Mucosa of descending colon (tissue), 3 donors: ENCODE results near the gene USP34. TPM values are rescaled to one million over a fixed set of nuclear protein-coding genes. Genes with fewer than 3 reads are reported as not detected.

ENCODE experiments used
- ATAC-seq: fragments of 200-7000 bp; cut with Tn5 transposase; one replicate; pipeline ENCODE4 v1.9.1; 2020; ENCODE audit warnings: mild to moderate bottlenecking, moderate library complexity
- DNase-seq, 3 donors: peaks; one replicate each; pipeline ENCODE4 v3.0.0-alpha.2; 2020
- H3K36me3 ChIP-seq: fragments of 200-600 bp; one replicate; pipeline ENCODE4 v1.8.0; 2021; ENCODE audit warnings: low read depth, mild to moderate bottlenecking
- H3K4me1 ChIP-seq: fragments of 200-600 bp; one replicate; pipeline ENCODE4 v1.8.0; 2021; ENCODE audit warnings: low read depth, mild to moderate bottlenecking
- H3K4me3 ChIP-seq: fragments of 200-600 bp; one replicate; pipeline ENCODE4 v1.8.0; 2021; ENCODE audit warnings: mild to moderate bottlenecking
- H3K9me3 ChIP-seq: fragments of 200-600 bp; one replicate; pipeline ENCODE4 v1.8.0; 2021; ENCODE audit warnings: mild to moderate bottlenecking
- intact Hi-C, 2 donors: fragments of 100-400 bp; cut with DNase I in 1 of 2; cut with micrococcal nuclease in 1 of 2; formaldehyde crosslinking; loops; one replicate each; pipeline versions ENCODE4 v1.11.0 to v1.11.1; 2022; cut with DNase I, micrococcal nuclease
- total RNA-seq, 3 donors: library from RNA; stranded (reverse); fragmentation: NEBNext Ultra II Directional in 2 of 3; extraction: Animal tissue kit (Norgen Biotek cat#: 25700) in 2 of 3; gene quantifications; one replicate each; pipeline versions ENCODE4 v1.2.1 to v1.2.4, GENCODE V29; 2021 to 2023
- TF ChIP-seq, protein P1 (sequence below): fragments of 200-600 bp; IDR thresholded peaks from one replicate; pipeline ENCODE4 v1.8.0; 2022; ENCODE audit warnings: antibody characterized with exemption, mild to moderate bottlenecking
- donor health status: DM: no; HTN: no; CAD: no; lungs with moderate emphysema.
- donor health status: DM: no; HTN: no; CAD: no.
- donor health status: DM: no; HTN: yes; CAD: no.

The USP34 gene
- total RNA-seq, 3 donors from 2014 or later = 67.9 to 132 (median 88.4) TPM

DNA sequence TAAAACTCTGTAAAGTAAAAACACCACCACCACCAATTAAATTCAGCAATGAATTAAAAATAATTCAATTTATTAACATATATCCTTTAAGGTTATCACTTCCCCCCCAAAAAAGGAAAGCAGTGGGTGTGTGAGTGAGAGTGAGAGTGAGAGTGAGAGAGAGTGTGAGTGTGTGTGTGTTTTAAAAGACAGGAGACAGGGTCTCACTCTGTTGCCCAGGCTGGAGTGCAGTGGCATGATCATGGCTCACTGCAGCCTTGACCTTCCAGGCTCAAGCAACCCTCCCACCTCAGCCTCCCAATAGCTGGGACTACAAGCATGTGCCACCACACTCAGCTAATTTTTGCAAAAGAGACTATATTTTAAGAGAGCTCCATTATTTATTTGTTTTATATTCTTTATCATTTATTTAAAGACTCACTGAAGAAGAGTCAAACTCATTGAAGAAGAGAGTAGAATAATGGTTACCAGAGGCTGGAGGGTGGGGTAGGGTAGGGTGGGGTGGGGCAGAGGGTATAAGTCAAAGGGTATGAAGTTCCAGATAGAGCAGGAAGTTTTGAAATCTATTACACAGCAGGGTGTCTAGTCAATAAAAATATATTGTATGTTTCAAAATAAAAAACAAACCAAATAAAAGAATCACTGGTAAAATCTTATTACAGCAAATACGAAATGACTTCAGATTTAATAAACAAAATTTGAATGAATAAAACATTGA lies 187.3 kb downstream of the USP34 start:
- no peak overlapping the region for H3K4me3 ChIP-seq
- TF ChIP-seq, protein P1, sequence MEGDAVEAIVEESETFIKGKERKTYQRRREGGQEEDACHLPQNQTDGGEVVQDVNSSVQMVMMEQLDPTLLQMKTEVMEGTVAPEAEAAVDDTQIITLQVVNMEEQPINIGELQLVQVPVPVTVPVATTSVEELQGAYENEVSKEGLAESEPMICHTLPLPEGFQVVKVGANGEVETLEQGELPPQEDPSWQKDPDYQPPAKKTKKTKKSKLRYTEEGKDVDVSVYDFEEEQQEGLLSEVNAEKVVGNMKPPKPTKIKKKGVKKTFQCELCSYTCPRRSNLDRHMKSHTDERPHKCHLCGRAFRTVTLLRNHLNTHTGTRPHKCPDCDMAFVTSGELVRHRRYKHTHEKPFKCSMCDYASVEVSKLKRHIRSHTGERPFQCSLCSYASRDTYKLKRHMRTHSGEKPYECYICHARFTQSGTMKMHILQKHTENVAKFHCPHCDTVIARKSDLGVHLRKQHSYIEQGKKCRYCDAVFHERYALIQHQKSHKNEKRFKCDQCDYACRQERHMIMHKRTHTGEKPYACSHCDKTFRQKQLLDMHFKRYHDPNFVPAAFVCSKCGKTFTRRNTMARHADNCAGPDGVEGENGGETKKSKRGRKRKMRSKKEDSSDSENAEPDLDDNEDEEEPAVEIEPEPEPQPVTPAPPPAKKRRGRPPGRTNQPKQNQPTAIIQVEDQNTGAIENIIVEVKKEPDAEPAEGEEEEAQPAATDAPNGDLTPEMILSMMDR = no peak
- no peak for DNase-seq
- peak; percentile 62 for ATAC-seq
- no peaks in the 10 kb centered on the region for H3K36me3 ChIP-seq
- intact Hi-C loops = no loop called here
- no peaks in the 10 kb centered on the region for H3K9me3 ChIP-seq
- peaks cover 2% of the 10 kb centered on the region for H3K4me1 ChIP-seq

DNA sequence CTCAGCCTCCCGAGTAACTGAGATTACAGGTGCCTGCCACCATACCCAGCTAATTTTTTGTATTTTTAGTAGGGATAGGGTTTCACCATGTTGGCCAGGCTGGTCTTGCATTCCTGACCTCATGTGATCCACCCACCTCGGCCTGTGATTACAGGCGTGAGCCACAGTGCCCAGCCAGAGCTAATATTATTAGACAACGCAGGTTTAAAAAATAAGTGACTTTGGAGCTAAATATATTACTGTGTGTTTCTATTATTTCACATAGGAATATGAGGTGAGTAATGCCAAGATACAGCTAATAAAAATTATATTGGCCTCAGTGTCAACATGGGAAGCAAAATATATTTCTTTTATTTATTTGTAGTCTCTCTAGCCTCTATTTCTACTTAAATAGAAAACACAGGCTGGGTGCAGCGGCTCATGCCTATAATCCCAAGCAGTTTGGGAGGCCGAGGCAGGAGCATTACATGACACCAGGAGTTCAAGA lies 188.7 kb downstream of the USP34 start:
- TF ChIP-seq, protein P1 = no peak
- H3K9me3 ChIP-seq = no peaks in the 10 kb centered on the region
- DNase-seq (no peak), ATAC-seq (no peak)
- no peak overlapping the region for H3K4me3 ChIP-seq
- intact Hi-C loops = no loop called here
- no peaks in the 10 kb centered on the region for H3K4me1 ChIP-seq
- no peaks in the 10 kb centered on the region for H3K36me3 ChIP-seq

DNA sequence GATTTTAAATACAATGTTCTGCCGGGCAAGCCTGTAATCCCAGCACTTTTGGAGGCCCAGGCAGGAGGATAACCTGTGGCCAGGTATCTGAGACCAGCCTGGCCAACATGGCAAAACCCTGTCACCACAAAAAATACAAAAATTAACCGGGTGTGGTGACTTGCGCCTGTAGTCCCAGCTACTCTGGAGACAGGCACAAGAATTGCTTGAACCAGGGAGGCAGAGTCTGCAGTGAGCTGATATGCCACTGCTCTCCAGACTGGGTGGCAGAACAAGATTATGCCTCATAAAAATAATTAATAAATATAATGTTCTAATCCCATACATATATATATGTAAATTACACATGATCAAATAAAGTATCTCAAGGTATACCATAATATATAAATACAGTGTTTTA lies 189.6 kb downstream of the USP34 start:
- DNase-seq = no peak
- ATAC-seq = no peak
- intact Hi-C loops = no loop called here
- H3K36me3 ChIP-seq = no peaks in the 10 kb centered on the region
- H3K4me1 ChIP-seq = no peaks in the 10 kb centered on the region
- no peaks in the 10 kb centered on the region for H3K9me3 ChIP-seq
- TF ChIP-seq, protein P1 = no peak
- H3K4me3 ChIP-seq = no peak overlapping the region

DNA sequence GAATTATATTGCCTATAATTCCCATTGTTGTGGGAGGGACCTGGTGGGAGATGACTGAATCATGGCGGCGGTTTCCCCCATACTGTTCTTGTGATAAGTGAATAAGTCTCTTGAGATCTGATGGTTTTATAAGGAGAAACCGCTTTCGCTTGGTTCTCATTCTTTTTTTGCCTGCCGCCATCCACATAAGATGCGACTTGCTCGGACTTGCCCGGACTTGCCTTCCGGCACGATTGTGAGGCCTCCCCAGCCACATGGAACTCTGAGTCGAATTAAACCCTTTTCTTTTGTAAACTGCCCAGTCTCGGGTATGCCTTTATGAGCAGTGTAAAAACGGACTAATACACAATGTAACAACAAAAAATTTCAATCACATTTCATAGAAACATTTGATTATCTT lies 193.1 kb downstream of the USP34 start:
- Histone ChIP-seq H3K9me3 (no peaks in the 10 kb centered on the region), H3K4me1 (no peaks in the 10 kb centered on the region), H3K4me3 (no peak overlapping the region), H3K36me3 (no peaks in the 10 kb centered on the region)
- intact Hi-C loops = no loop called here
- TF ChIP-seq, protein P1 = no peak
- DNase-seq (no peak), ATAC-seq (no peak)

DNA sequence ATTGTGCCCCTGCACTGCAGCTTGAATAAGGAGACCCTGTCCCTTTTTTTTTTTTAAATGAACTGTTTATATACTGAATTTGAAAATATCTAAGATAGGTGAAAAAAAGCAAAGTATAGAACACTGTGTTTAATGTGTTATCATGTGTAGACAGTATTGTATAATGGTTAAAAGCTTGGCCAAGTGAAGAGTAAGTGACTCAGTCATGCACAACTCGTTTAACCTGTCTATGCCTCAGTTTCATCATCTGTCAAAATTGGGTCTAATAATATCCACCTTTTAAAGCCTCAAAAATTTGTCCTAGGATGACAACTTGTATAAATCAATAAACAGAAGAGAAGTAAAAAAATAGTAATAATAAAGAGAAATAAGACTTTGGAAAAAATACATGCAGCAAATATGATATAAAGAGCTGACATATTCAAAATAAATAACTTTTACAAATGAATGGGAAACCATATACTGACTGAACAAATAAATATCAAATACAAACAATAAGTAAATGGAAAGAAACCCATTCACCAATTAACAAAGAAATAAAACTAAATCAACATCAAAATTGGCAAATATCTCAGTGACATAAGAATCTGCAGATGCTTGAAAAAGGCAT lies 195.2 kb downstream of the USP34 start:
- H3K9me3 ChIP-seq = no peaks in the 10 kb centered on the region
- no peaks in the 10 kb centered on the region for H3K36me3 ChIP-seq
- TF ChIP-seq, protein P1 = no peak
- no peak for ATAC-seq
- no peak for DNase-seq
- intact Hi-C loops = no loop called here
- H3K4me1 ChIP-seq = no peaks in the 10 kb centered on the region
- H3K4me3 ChIP-seq = no peak overlapping the region
